NCI-H2107 treated with DMSO at 0.1 percent for 48 hours (cell line): ENCODE data around the gene GTF2H2.
"Not testable (repeated sequence)": the region's sequence is repeated elsewhere in the genome, so short reads cannot be mapped to it uniquely, and the experiment has no call there.

Source experiments
- DNase-seq: peaks from one replicate; lab custom pipeline; 2025; ENCODE audit not compliant: unreplicated experiment; lab: John Stamatoyannopoulos, UW

Gene GTF2H2

GRCh38 chr5:71067262-71067928 lies at the start of gene GTF2H2:
GTF2H2 (minus strand) TSS chr5:71067676; CDS start chr5:71062763, 4,913 bp downstream.
- not testable (repeated sequence) for DNase-seq

- DNase-seq: not testable (repeated sequence)
These were observed 42.3 kb upstream of the GTF2H2 start for GRCh38 chr5:71109730-71110275.

- not testable (repeated sequence) for DNase-seq
These were observed 32.5 kb upstream of the GTF2H2 start for GRCh38 chr5:71099996-71100395.

- DNase-seq: not testable (repeated sequence)
These were observed 30.4 kb upstream of the GTF2H2 start for GRCh38 chr5:71097930-71098203.

GRCh38 chr5:71097173-71097929 lies 29.9 kb upstream of the GTF2H2 start:
- DNase-seq: not testable (repeated sequence)

- DNase-seq: not testable (repeated sequence)
These were observed 22.3 kb upstream of the GTF2H2 start for GRCh38 chr5:71089773-71090172.

GRCh38 chr5:71088754-71089153 lies 21.3 kb upstream of the GTF2H2 start:
- DNase-seq: not testable (repeated sequence)

GRCh38 chr5:71086145-71086544 lies 18.7 kb upstream of the GTF2H2 start:
- not testable (repeated sequence) for DNase-seq

- DNase-seq: not testable (repeated sequence)
These were observed 17.0 kb upstream of the GTF2H2 start for GRCh38 chr5:71084280-71085063.

GRCh38 chr5:71082898-71083297 lies 15.4 kb upstream of the GTF2H2 start:
- DNase-seq: not testable (repeated sequence)

GRCh38 chr5:71082340-71082739 lies 14.9 kb upstream of the GTF2H2 start:
- DNase-seq: not testable (repeated sequence)

- DNase-seq: not testable (repeated sequence)
These were observed 6.2 kb downstream of the GTF2H2 start for GRCh38 chr5:71061322-71061721.

GRCh38 chr5:71059426-71059825 lies 8.1 kb downstream of the GTF2H2 start:
- DNase-seq: not testable (repeated sequence)

GRCh38 chr5:71044808-71045207 lies 22.7 kb downstream of the GTF2H2 start:
- DNase-seq: not testable (repeated sequence)

GRCh38 chr5:71044128-71044527 lies 23.3 kb downstream of the GTF2H2 start:
- DNase-seq: not testable (repeated sequence)

GRCh38 chr5:71031046-71031776 lies 36.3 kb downstream of the GTF2H2 start:
- DNase-seq: not testable (repeated sequence)

- DNase-seq: not testable (repeated sequence)
These were observed 42.1 kb downstream of the GTF2H2 start, which contains the start of gene NAIP for GRCh38 chr5:71025289-71025953. NAIP (minus strand) TSS chr5:71025339; CDS start chr5:71012915, 12,424 bp downstream.

- not testable (repeated sequence) for DNase-seq
These were observed 46.8 kb downstream of the GTF2H2 start for GRCh38 chr5:71020643-71021042.

GRCh38 chr5:71018376-71019005 lies 49.0 kb downstream of the GTF2H2 start:
- not testable (repeated sequence) for DNase-seq
